ENCODE measurements around the gene TPH2. TPM values are rescaled to one million over a fixed set of nuclear protein-coding genes. Genes with fewer than 3 reads are reported as not detected.

The TPH2 gene
- total and polyA plus RNA-seq, 2 of the 4 experiments (the other 2 are of a cell fraction) = not detected

GRCh38 chr12:71896205-71896882 is 42.3 kb upstream of the TPH2 start:
- no peak overlapping the region for H2AK9ac ChIP-seq (replicated peaks; ENCODE audit: low read depth, low read length, poor library complexity)
- no TSS peak for BruUV-seq (replicated peaks)
- in situ Hi-C loops (cut with MboI; ENCODE audit: low sequenced_read_pairs) = no loop called here
- no peak overlapping the region for H4K5ac ChIP-seq (ENCODE audit: low read depth, low read length)
- peaks cover 3% of the 10 kb centered on the region; the same call in 1 of the 2 replicates for H3K36me3 ChIP-seq (ENCODE audit: control insufficient read depth, insufficient read depth, low read length)
- intact Hi-C loops (cut with micrococcal nuclease) = no loop called here
- H3K4me2 ChIP-seq (ENCODE audit: low read depth, low read length) = no peak overlapping the region
- no peak overlapping the region for H2AK5ac ChIP-seq (ENCODE audit: low read depth, low read length)
- H3K56ac ChIP-seq (ENCODE audit: extremely low read depth, insufficient read depth, low read length) = no peak overlapping the region
- no peak overlapping the region for H4K91ac ChIP-seq (ENCODE audit: insufficient read depth, low read depth, low read length)
- no peaks in the 10 kb centered on the region for H3K9me3 ChIP-seq (ENCODE audit: control insufficient read depth, insufficient read depth, low read length)
- no peak overlapping the region for H2BK20ac ChIP-seq (ENCODE audit: low read depth, low read length)
- dilution Hi-C loops (cut with HindIII; ENCODE audit: low sequenced_read_pairs, unreplicated experiment) = no loop called here
- H3K23ac ChIP-seq (ENCODE audit: low read depth, low read length) = no peak overlapping the region
- ChIA-PET POLR2A (ENCODE audit: unreplicated experiment) (no interaction called here), CTCF (no interaction called here)
- H2BK5ac ChIP-seq (ENCODE audit: low read depth, low read length, poor library complexity, severe bottlenecking) = no peak overlapping the region
- H2BK15ac ChIP-seq (ENCODE audit: low read depth, low read length) = no peak overlapping the region
- no peak for TF ChIP-seq SMC3 (IDR thresholded peaks at IDR 0.05; ENCODE audit: low read depth, low read length)
- TF ChIP-seq CTCF (conservative IDR thresholded peaks at IDR 0.05; ENCODE audit: low read depth, low read length) = no peak
- no peak for TF ChIP-seq RFX5 (IDR thresholded peaks at IDR 0.05; ENCODE audit: low read depth, low read length)
- TF ChIP-seq CEBPB (IDR thresholded peaks at IDR 0.05; ENCODE audit: low read depth, low read length) = no peak
- no peak for TF ChIP-seq MXI1 (IDR thresholded peaks at IDR 0.05; ENCODE audit: borderline replicate concordance, low read depth, low read length)
- no peak for TF ChIP-seq RCOR1 (IDR thresholded peaks at IDR 0.05; ENCODE audit: insufficient replicate concordance, low read length)
- TF ChIP-seq CHD1 (IDR thresholded peaks at IDR 0.05; ENCODE audit: low read depth, low read length) = no peak
- TF ChIP-seq BHLHE40 (IDR thresholded peaks at IDR 0.05; ENCODE audit: low read depth, low read length) = no peak
- TF ChIP-seq FOS (IDR thresholded peaks at IDR 0.05; ENCODE audit: low read depth, low read length) = no peak
- no peak for TF ChIP-seq RAD21 (IDR thresholded peaks at IDR 0.05; ENCODE audit: low read length)
- no peak for TF ChIP-seq NFE2L2 (IDR thresholded peaks at IDR 0.05; ENCODE audit: low read depth, low read length)
- no peak for TF ChIP-seq MAZ (IDR thresholded peaks at IDR 0.05; ENCODE audit: borderline replicate concordance, low read depth, low read length)
- H3K14ac ChIP-seq (replicated peaks; ENCODE audit: low read depth, low read length) = no peak overlapping the region
- H3K4ac ChIP-seq (ENCODE audit: low read depth, low read length) = no peak overlapping the region
- no peak overlapping the region for H4K8ac ChIP-seq (ENCODE audit: low read depth in 2 of 2, low read length in 2 of 2)
- no peak overlapping the region for H3K4me3 ChIP-seq (ENCODE audit: insufficient read depth, low read depth, low read length)
- H3K9me1 ChIP-seq (ENCODE audit: insufficient read depth, low read length) = no peaks in the 10 kb centered on the region
- no peak overlapping the region for H3K27ac ChIP-seq (ENCODE audit: insufficient read depth, low read length)
- DNase-seq (no peak), ATAC-seq (ENCODE audit: low read depth) (peak; percentile 31; the same call in 1 of the 2 replicates)
- no peaks in the 10 kb centered on the region for H4K20me1 ChIP-seq (ENCODE audit: insufficient read depth, low read length)
- H3K79me1 ChIP-seq (ENCODE audit: low read depth in 1 of 2, low read length in 2 of 2) = no peaks in the 10 kb centered on the region
- peaks cover 6% of the 10 kb centered on the region; the same call in 1 of the 2 replicates for H3K4me1 ChIP-seq (ENCODE audit: control insufficient read depth, insufficient read depth, low read length)
- no CpG with 5 or more reads among the region's 3 CpGs for WGBS, 2 experiments (ENCODE audit: extremely low coverage in 2 of 2, insufficient read length in 1 of 2)
- no peaks in the 10 kb centered on the region for H3K27me3 ChIP-seq (ENCODE audit: control insufficient read depth, insufficient read depth, low read length)
- no peak overlapping the region for H2AFZ ChIP-seq (replicated peaks; ENCODE audit: low read length, poor library complexity)
- H3K9ac ChIP-seq (ENCODE audit: low read depth, low read length) = no peak overlapping the region
- H2BK120ac ChIP-seq (ENCODE audit: low read depth, low read length) = no peak overlapping the region
- H3K18ac ChIP-seq (ENCODE audit: low read depth, low read length) = no peak overlapping the region
